Pancreas (tissue), 10 donors: ENCODE results near the gene INPP5A. TPM values are rescaled to one million over a fixed set of nuclear protein-coding genes. Genes with fewer than 3 reads are reported as not detected.

ENCODE experiments used
- ATAC-seq, 4 donors: fragments of 200-7000 bp; cut with Tn5 transposase; one replicate each; pipeline versions ENCODE4 v1.8.0 to v1.9.1; 2020; ENCODE audit warnings: mild to moderate bottlenecking in 4 of 4, moderate library complexity in 4 of 4
- DNase-seq, 6 donors: peaks; one replicate each; pipeline ENCODE4 v3.0.0-alpha.2; 2020
- FAIRE-seq: peaks from 2 replicates; lab custom pipeline; 2012; peaks lifted over from hg19 to GRCh38; lab: Jason Lieb, UNC
- H3K27ac ChIP-seq, 4 donors: fragments of 200-600 bp; sonication (generic); 1 replicate in 3 of 4; 2 replicates in 1 of 4; pipeline versions ENCODE4 v1.5.0 to v1.8.0; 2020
- H3K27me3 ChIP-seq, 4 donors: fragments of 200-600 bp; one replicate each; pipeline ENCODE4 v1.8.0; 2021
- H3K36me3 ChIP-seq, 3 donors: fragments of 200-600 bp; sonication (generic) in 1 of 3; one replicate each; pipeline versions ENCODE4 v1.5.0 to v1.8.0; 2020 to 2021
- H3K4me1 ChIP-seq, 3 donors: fragments of 200-600 bp; one replicate each; pipeline ENCODE4 v1.8.0; 2021
- H3K4me3 ChIP-seq, 4 donors: fragments of 200-600 bp; sonication (generic) in 2 of 4; one replicate each; pipeline versions ENCODE4 v1.5.0 to v1.8.0; 2020 to 2021
- H3K9me3 ChIP-seq, 4 donors: fragments of 200-600 bp; one replicate each; pipeline ENCODE4 v1.8.0; 2021
- WGBS, 2 donors: extraction: QIAGEN DNeasy Blood & Tissue Kit; methylation state at CpG; one replicate each; pipeline ENCODE4 v1.1.7; 2013; 5-methylcytosine and 5-hydroxymethylcytosine counted together
- intact Hi-C, 3 donors: fragments of 100-400 bp; cut with DNase I; formaldehyde crosslinking; loops; one replicate each; pipeline versions ENCODE4 v1.11.1 to v1.14.2; 2022
- polyA plus RNA-seq, 2 donors: library from polyadenylated mRNA; stranded (reverse); fragments of 200-250 nt; gene quantifications; one replicate each; pipeline ENCODE4 v1.2.3, GENCODE V29; 2013
- total RNA-seq, 6 donors: library from RNA; stranded (reverse); fragmentation: NEBNext Ultra II Directional in 4 of 6; extraction: Animal tissue kit (Norgen Biotek cat#: 25700) in 4 of 6; gene quantifications; one replicate each; pipeline versions ENCODE4 v1.2.1 to v1.2.4, GENCODE V29; 2021 to 2023
- TF ChIP-seq, protein P1 (sequence below), 4 donors: fragments of 200-600 bp; sonication (generic) in 3 of 4; IDR thresholded peaks; one replicate each; pipeline versions ENCODE4 v1.5.0 to v1.8.0; 2021; ENCODE audit warnings: antibody characterized with exemption in 4 of 4
- donor health status: healthy with polysubstance abuse.
- donor health status: DM: no; HTN: no; CAD: no; lungs with moderate emphysema.
- donor health status: DM: no; HTN: no; CAD: no.
- donor health status: control.
- donor health status: control.
- donor health status: Bipolar disorder and iron deficiency.
- donor health status: DM: yes; HTN: yes; CAD: no.
- donor health status: DM: no; HTN: no; CAD: no.
- donor health status: DM: no; HTN: no; CAD: no.
- donor health status: DM: yes; HTN: yes; CAD: no.

The INPP5A gene
- total and polyA plus RNA-seq, 8 donors = 5.9 to 15.6 (median 11.3) TPM

DNA sequence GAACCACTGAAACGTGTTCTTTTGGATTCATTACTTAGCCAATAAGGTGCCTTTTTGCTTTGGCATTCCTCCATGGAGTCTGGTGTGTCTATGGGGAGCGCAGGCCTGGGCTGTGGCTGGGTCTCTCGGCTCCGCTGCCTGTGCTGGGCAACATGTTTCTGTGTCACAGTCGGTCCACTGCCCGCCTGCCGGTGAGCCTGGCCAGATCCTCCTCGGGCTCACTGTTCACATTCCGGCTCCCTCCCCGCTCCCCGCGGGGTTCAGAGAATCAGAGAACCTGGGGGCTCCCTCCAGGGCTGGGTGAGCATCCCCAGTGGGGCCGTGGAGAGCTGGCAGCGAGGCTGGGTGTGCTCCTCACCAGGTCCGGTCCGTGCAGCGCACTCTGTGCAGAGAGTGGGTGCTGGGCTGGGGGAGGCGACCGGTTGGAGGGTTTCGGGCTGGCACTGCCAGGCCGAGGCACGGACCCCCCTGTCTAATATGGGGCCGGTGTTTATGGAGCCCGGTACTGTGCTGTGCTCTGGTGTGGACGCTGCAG is 70.4 kb downstream of the INPP5A start:
- 96 to 97% methylated on average over 25 of the region's 25 CpGs for WGBS, 2 donors
- Histone ChIP-seq H3K4me1 (no peaks in the 10 kb centered on the region), H3K27ac (no peak overlapping the region), H3K9me3 (no peaks in the 10 kb centered on the region), H3K4me3 (no peak overlapping the region), H3K36me3 (no peaks in the 10 kb centered on the region), H3K27me3 (no peaks in the 10 kb centered on the region)
- TF ChIP-seq, protein P1, sequence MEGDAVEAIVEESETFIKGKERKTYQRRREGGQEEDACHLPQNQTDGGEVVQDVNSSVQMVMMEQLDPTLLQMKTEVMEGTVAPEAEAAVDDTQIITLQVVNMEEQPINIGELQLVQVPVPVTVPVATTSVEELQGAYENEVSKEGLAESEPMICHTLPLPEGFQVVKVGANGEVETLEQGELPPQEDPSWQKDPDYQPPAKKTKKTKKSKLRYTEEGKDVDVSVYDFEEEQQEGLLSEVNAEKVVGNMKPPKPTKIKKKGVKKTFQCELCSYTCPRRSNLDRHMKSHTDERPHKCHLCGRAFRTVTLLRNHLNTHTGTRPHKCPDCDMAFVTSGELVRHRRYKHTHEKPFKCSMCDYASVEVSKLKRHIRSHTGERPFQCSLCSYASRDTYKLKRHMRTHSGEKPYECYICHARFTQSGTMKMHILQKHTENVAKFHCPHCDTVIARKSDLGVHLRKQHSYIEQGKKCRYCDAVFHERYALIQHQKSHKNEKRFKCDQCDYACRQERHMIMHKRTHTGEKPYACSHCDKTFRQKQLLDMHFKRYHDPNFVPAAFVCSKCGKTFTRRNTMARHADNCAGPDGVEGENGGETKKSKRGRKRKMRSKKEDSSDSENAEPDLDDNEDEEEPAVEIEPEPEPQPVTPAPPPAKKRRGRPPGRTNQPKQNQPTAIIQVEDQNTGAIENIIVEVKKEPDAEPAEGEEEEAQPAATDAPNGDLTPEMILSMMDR (IDR thresholded peaks at IDR 0.05) = no peak
- ATAC-seq = no peak
- intact Hi-C loops = no loop called here
- DNase-seq = peak in 1 of 6 donors; percentile 42
- no peak for FAIRE-seq

DNA sequence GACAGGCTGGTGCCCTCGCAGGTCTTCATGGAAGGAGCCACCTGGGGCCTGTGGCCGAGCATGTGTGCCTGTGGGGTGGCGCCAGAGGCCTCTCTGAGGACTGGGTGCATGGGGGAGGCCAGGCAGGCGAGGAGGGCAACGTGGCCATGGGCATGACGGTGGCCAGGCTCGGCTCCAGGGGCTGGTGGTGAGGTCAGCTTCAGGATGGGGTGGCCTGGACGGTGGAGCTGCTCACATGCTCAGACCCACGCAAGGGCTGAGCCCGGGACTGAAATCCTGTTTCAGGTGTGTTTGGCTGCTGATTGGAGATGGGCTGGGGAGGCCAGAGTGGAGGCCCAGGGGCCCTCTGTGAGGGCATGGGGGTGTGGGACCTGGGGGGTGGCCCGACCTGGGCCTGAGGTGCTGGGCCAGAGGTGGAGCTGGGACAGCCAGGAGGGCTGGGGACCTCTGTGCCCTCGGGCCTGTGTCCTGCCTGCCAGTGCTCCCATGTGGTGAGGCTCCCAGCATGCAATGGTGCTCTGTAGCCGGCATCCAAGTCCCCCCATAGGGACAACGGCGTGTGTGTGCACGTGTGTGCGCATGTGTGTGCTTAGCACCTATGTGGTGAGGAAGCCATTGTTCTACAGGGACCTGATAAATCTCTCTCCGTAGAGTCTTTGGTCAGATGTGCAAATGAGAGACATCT is 71.1 kb downstream of the INPP5A start:
- DNase-seq (peak in 2 of 6 donors; percentile 24 to 58), ATAC-seq (no peak), FAIRE-seq (no peak)
- TF ChIP-seq, protein P1 (IDR thresholded peaks at IDR 0.05) = no peak
- no peaks in the 10 kb centered on the region for H3K9me3 ChIP-seq
- no peaks in the 10 kb centered on the region for H3K36me3 ChIP-seq
- no peaks in the 10 kb centered on the region for H3K4me1 ChIP-seq
- no peak overlapping the region for H3K4me3 ChIP-seq
- 90 to 92% methylated on average over 18 of the region's 18 CpGs for WGBS, 2 donors
- H3K27me3 ChIP-seq = no peaks in the 10 kb centered on the region
- intact Hi-C loops = no loop called here
- H3K27ac ChIP-seq = no peak overlapping the region

DNA sequence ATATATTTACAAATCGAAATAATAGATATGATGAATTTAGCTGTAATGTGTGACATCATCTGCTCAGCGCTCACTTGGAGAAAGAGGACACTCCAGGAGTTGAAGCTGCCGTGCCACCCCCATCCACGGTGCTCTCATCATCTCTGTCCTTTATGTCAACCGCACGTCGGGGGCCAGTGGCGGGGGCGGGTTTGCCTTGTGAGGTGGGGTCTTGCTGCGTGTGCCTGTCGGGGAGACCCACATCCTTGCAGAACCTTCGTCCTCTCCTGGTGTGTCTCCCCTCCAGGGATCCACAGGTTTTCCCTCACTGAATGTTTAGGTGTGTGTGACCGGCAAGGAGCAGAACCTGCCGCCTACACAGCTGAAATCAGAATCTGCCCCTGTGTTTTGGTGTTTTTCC is 71.6 kb downstream of the INPP5A start:
- no peaks in the 10 kb centered on the region for H3K27me3 ChIP-seq
- ATAC-seq (no peak), DNase-seq (peak in 1 of 6 donors; percentile 42), FAIRE-seq (no peak)
- H3K4me1 ChIP-seq = no peaks in the 10 kb centered on the region
- no peaks in the 10 kb centered on the region for H3K36me3 ChIP-seq
- H3K9me3 ChIP-seq = no peaks in the 10 kb centered on the region
- TF ChIP-seq, protein P1 (IDR thresholded peaks at IDR 0.05) = no peak
- no peak overlapping the region for H3K27ac ChIP-seq
- 97 to 98% methylated on average over 14 of the region's 14 CpGs for WGBS, 2 donors
- H3K4me3 ChIP-seq = no peak overlapping the region
- intact Hi-C loops = no loop called here

DNA sequence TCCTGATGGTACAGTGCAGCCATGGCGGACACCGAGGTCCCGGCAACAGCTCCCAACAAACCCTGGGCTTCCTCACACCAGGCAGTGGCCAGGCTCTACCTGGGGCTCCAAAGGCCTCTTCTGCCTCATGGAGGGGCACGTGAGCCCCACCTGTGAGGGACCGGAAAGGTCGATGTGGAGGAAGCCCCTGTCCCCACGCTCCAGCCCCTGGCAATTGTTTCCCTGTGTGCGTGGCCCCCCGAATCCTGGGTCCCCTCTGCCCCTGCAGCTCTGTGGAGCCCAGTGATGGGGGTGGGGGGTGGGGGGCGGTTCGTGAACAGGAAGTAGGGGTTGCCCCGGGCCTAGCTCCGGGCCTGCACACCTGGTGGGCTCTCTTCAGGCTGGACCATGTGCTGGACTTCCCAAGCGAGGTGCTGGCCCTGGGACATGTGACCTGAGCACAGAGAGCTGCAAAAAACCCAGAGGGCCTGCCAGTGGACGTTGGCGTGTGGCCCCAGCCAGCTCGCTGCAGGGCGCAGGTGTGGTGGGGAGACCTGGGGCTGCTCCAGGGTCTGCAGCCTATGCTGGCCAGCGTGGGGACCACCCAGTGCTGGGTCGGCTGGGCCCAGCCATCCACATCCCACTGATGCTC is 72.6 kb downstream of the INPP5A start:
- WGBS, 2 donors = 92 to 93% methylated on average over 20 of the region's 20 CpGs

More for the DNA sequence above, 72.6 kb downstream of the INPP5A start:
- H3K36me3 ChIP-seq = no peaks in the 10 kb centered on the region
- intact Hi-C loops = no loop called here
- H3K9me3 ChIP-seq = no peaks in the 10 kb centered on the region
- FAIRE-seq = no peak
- TF ChIP-seq, protein P1 (IDR thresholded peaks at IDR 0.05) = no peak
- H3K27ac ChIP-seq = no peak overlapping the region
- no peaks in the 10 kb centered on the region for H3K27me3 ChIP-seq
- no peaks in the 10 kb centered on the region for H3K4me1 ChIP-seq
- ATAC-seq = no peak
- peak in 1 of 6 donors; percentile 21 for DNase-seq
- H3K4me3 ChIP-seq = no peak overlapping the region
